ENCODE results near the gene FEZF2.
A peak's percentile ranks its signal among the peaks of the same experiment; 100 is the strongest.

The FEZF2 gene

DNA sequence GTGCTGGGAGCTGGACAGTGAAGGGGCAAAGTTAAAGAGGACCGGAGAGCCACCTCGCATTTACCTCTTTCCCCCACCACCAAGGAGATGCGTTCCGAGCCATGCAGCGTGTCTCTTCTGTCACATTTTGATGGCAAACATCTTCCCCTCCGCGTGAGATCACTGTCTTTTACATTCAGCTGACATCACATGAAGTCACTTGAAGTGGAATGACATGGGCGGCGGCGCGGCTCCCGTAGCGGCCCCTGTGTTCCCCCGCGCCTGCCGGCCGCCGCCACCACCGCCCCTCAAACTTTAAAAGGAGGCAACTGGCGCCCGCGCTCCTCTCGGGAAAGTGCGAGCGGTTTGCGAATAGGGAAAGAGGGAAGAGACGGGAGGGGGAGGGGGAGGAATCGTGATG lies at the start of gene FEZF2:
Gene FEZF2 (minus strand): TSS at position 336 of the 400 bp plus-strand sequence. CDS start 682 bp downstream, outside the sequence.
- DNase-seq (ENCODE audit: low read depth): no peak

DNA sequence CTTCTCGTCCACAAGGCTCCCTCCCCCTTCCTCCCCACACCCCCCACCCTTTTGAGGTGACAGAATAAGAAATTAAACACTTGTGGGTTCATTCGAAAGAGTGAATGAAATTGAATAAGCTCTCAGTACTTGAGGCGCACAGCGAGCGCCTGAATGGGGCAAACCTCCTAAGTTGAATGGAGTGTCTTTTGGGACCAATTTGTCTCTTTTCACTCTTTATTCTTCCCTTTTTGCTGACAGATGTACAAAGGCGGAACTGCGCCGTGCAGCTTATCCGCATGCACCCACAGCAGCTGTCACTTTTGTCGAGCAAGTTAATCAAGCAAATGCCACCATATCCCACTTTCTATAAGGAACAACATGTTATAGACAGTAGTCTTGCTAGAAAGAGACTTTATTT lies 47.9 kb upstream of the FEZF2 start:
- DNase-seq (ENCODE audit: low read depth): no peak

DNA sequence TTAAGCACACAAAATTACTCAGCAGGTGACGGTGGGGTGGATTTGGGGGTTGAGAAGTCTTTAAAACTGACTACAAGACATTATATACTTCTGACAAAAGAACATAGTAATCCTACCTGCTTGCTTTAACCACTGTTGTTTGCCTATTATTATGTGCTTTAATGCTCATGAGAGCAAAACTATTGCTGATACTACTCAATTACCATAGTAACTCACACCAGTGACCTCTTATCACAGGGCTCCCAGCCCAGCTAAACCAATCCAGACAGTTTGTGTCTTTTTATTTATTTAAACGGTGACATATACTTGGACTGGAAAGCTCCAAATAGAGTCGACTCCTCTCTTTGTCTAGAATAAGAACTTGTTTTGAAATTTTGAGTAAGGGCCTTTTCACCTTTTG lies 42.8 kb upstream of the FEZF2 start:
- DNase-seq (ENCODE audit: low read depth): no peak

DNA sequence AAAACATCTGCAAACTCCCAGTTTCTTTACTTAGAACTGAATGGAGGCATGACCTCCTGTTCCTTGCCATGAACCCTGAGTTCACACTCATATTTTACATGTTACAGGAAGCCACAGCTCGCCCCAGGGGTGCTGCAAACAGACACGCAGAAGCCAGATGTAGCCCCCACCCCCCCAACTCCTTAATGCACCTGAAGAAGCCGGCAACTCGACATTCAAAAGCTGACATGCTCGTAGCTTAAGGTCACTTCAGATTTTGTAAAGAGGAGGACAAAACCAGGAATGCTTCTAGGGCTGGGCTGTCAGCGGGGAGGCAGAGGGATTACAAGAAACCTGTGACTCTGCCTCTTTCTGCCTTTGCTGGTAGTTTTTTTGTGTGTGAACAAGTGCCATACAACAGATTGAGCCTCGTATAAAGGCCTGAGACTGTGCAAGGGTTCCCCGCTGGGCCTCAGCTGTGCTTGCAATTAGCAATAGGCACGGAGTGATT lies 42.0 kb upstream of the FEZF2 start:
- DNase-seq (ENCODE audit: low read depth): no peak

DNA sequence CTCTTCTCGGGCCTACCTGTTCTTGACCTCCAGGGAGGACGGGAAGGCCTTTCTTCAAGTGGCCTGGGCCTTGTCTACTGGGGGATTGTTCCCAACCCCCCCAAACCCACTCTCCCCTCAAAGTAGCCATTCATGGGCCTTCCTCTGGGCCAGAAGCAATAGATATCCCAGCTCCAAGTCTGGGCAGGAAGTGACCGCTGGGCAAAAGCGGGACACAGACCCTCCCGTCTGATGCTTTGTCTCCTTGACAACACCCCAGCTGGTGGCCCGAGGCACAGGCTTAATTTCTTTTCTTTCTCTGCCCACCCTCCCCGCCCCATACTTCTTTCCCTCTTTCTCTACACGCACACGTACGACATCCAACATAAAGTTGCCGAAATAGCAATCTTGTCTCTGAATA lies 41.4 kb upstream of the FEZF2 start:
- DNase-seq (ENCODE audit: low read depth): no peak

DNA sequence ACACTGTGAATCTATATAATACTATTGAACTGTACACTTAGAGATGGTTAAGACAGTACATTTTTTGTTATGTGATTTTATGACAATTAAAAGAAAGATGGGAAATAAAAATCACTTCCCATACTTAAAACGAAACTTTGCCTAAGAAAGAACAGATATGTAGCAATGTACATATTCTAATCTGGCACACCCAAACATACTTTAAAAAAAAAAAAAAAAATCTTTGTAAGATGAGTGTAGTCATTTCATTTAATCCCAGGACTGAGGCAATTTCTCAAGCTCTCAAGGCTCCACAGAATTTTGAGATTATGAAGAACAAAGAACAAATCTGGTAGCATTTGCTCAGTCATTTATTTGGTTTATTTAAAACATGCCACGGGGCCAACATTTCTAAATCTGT lies 40.3 kb upstream of the FEZF2 start:
- no peak for DNase-seq (ENCODE audit: low read depth)

DNA sequence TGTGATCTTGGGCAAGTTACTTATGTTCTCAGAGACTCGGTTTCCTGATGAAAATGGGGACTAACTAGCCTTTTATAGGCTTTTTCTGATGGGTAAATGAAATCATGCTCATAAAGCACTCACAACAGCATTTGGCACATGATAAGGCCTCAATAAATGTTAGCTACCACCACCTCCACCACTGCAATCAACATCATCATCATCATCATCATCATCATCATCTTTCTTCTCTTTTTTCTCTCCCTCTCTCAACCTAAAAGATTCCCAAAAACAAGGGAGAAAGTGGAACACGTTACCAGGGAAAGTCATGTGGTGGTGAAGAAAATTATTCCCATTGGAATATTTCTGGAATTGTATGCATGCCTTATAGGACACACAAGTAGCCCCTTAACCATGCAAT lies 33.6 kb upstream of the FEZF2 start:
- DNase-seq (ENCODE audit: low read depth): no peak

DNA sequence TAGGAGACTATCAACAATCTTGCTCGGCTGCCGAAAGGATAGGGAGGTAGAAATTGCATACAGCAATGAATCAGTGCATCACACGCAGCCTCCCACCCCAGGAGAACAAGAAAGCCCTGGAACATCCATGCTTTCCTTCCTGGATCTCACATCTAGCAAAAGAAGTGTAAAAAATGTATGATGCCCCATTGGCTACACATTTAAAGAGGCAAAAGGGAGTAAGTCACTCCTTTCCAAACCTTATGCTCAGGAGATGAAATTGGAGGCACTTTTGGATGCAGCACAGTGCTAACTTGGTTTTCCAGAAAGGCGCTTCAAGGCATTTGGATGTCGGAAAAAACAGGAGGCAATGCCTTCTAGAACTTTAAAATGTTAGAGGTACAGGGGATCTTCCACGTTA lies 32.2 kb upstream of the FEZF2 start:
- no peak for DNase-seq (ENCODE audit: low read depth)

DNA sequence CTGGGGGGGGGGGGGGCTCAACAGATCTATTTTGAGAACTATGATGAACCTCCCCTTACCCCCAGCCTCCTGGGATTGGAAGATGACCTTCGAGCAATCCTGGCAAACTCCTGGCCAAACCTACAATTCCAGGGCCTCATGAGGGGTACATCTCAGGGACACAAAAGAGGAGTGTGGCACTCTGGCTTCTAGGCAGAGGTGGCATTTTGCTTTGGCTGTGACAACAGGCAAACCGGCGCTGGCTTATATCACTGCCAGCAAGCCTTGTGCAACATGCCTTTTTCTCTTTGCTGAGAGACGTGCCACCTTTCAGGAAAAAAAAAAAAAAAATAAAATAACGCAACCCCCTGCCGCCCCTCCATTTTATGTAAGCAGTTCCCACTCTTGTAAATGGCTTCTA lies 31.8 kb upstream of the FEZF2 start:
- no peak for DNase-seq (ENCODE audit: low read depth)

DNA sequence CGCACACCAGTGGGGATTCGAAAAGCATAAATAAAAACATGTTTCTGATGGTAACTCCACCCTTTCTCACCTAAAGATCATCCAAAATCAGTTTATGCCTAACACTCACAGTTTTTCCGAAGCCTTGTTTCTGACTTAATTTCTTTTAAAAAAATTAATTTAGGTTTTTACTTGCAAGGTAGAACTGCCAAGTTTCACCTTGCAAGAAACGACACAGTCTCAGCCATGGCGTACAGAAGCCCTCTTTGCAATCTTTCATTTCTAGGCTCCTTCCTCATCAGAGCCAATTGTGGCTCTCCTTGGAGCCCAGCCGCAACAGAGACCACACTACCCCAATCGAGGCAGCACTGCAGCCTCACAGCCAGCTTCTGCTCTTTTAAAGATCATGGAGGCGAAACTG lies 31.0 kb upstream of the FEZF2 start:
- no peak for DNase-seq (ENCODE audit: low read depth)

DNA sequence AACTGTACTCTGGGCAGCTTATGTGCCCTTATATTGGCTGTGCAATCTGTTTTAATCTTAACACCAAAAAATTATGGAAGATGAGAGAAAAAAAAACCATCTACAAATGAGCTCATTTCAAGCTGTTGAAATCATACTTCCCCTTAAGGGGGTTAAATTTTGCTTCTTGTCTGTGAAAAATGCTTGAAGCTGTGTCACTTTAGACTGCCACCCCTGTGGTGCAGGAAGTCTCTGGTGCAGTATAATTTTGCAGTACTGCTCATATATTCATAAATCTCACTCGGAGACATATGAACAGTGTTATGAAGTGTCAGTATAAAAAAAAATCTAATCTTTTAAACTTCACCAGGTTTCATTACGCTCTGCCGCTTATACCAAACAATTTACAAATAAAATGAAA lies 30.4 kb upstream of the FEZF2 start:
- no peak for DNase-seq (ENCODE audit: low read depth)

DNA sequence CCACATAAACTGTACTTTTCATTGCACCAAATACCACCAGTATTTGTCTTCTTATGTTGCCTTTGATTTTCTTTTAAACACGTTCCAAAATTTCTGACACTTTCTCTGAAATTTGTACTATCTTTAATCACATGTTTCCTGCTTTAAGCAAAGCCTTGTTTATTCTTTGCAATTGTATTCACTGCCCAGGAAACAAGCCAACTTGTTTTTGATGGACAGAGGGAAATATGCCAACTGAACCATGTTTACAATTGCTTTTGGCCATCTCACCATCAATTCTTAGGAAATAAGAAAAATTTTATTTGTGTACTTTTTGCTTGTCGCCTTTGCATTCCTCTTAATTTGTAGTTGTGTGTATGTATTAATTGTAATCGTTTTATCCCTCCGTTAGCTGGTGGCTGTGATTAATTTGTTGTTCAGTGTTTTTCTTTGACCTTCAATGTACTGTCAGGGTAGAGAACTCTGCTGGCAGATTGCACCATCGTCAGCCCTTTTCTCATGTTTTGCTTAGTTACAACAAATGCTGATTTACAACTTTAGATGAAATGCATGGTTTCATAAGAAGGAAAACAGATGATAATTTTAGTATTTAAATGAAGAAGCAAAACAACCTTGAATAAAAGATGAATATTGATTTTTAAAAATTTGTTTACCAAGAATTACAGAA lies 19.4 kb upstream of the FEZF2 start:
- DNase-seq (ENCODE audit: low read depth): no peak

DNA sequence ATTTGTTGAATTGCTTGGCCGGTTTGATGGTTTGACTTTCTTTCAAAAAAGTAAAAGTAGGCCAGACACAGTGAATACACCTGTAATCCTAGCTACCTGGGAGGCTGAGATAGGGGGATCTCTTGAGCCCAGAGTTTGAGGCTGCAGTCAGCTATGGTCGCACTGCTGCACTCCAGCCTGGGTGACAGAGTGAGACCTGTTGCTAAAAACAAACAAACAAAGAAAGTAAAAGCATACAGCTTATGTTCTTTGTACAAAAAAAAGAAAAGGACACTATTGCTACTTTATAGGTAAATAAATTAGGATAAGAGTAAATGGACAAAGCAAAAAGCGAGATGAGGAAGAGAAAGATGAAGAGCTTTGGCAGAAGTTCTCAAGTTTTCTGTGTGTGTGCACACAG lies 13.9 kb upstream of the FEZF2 start:
- DNase-seq (ENCODE audit: low read depth): no peak

DNA sequence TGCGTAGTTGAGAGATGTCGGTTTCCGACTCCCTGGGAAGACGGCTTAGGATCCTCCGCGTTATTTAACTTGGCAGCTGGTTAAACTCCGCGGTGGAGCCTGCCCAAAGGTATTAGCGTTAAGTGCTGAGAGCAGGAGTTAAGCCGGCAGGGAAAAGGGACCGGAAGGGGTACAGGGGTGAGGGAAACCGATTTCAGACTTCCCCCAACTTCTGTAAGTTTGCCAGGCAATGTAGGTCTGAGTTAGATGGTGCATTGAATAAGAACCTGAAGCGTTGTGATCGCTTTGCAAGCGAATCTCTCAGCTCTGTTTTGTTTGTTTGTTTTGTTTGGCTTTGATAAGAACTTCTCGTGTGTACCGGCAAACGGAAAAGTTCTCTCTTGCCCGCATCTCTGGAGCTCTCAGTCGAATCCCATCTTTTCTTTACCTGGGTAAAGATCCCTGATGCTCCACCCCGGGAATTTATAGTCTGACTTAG lies 6.0 kb upstream of the FEZF2 start:
- no peak for DNase-seq (ENCODE audit: low read depth)

DNA sequence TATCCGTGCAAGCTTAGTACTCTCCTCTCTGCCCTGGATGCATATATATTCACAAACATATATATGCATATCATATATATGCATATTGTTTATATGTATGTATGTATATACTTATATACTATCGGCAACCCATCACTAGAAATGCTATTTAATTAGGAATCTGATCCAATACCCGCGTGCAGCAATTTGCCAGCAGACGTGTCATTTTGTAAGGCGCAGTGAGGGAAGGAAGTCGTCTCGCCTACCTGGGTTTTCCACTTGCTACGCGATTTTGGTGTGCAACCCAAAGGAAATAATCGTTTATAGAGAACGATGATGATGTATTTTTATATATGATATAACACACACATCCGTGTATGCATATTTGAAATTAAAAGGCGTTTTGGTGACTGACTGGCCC lies 5.6 kb upstream of the FEZF2 start:
- no peak for DNase-seq (ENCODE audit: low read depth)

DNA sequence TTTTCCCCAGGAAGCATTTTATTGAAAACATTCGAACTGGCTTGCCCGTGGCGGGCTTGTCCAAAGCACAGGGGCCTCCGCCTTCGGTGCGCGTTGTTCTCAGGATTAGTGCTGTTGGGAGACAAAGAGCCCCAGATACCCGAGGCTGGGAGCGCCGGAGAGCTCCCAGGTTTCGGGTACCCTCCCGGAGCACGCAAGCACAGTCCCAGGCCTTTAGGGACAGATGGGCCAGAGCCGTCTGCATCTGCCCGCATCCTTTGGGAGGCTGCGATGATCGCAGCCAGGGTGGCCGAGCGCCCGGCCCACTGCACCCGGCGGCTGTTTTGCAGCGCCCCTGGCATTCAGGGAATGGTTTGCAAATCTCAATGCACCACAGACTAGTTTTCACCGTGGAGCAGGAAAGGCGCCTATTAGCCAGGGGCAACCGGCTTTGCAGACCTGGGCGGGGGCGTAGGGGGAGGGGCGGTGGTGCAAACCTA lies 5.0 kb upstream of the FEZF2 start:
- no peak for DNase-seq (ENCODE audit: low read depth)

DNA sequence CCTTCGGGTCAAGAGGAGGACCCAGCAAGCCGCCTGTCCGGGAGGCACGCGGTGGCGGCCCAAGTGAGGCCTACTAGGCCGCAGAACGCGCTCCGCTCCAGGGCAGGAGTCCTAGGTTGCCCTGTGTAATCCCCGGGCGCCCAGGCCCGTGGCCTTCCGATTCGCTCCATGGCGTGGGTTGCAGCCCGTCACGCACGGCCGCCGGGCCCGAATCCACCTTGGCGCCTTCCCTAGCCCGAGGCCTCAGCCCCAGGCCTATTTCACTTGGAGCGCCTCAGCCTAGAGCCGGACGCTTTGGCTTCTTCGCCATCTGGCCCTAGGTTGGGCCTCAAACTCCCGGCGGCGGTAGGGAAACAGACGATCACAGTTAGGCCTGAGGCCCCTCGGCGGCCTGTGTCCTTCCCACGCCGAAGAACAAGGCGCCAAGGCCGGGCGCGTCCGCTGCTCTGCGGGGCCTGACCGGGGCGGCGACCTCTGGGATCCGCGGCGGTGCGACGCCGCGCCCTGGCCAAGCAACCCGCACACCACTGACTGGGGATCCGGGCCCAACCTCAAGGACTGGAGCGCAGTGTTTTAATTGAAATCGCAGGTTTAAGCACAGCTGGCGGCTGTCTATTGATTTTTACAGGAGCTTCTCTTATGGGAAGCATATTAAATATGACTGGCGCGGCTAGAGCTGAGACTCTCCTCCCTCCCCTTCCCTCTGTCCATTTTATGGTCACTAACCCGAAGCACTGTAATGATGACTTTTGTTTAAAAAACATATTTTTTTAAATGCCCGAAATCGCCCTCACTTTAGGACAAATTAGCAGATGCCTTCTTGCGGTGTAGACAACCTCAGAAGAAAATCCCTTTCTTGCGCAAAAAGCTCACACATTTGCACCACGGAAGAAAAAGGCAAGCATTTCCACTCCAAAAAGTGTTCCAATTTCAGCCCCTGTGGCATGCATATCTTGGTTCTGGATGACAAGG lies 3.8 kb upstream of the FEZF2 start:
- DNase-seq (ENCODE audit: low read depth): no peak

DNA sequence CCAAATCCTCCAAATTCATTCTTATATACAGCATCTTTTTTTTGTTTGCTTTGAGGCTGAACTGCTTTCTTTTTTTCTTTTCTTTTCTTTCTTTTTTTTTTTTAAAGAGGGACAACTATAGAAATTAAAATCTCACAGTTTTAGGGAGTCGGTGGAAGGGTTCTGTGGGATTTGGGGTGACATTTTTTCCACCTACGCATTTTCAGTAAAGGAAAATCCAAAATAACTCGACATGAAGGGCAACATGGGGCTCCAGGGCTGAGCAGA lies 3.0 kb upstream of the FEZF2 start:
- DNase-seq (ENCODE audit: low read depth): no peak

DNA sequence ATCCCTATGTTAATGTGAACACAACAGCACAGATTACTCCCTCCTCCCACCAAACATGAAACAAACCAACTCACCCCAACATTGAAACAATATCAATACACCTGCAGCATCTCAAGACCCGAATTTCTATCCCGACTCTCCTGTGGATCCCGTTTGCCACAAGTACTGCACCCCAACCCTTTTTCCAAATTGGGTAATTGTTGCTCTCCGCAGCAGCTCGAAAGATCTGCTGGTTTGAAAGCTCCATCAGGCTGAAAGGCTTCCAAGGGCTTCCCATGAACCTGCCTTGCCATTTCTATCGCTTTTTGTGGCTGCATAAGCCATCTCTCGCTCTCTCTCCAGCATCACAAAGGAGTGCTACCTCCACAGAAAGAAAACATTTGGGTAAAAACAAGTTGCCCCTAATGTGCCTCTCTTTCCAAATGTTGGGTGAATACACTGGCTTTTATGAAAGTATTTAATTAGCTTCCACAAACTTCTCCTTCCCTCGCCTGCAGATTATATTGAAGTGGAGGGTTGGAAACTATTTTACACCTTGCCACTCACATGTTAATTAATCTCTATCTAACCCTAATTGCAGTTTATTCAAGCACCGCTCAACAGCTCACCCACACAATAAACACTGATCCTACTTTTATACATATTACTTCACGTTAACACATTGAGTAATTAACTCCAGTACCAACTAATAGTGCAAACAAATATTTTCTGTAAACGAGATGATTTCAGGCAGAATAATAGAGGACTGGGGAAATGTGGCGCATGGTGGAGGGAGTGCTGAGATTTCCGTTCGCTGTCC lies 2.5 kb upstream of the FEZF2 start:
- DNase-seq (ENCODE audit: low read depth): no peak

DNA sequence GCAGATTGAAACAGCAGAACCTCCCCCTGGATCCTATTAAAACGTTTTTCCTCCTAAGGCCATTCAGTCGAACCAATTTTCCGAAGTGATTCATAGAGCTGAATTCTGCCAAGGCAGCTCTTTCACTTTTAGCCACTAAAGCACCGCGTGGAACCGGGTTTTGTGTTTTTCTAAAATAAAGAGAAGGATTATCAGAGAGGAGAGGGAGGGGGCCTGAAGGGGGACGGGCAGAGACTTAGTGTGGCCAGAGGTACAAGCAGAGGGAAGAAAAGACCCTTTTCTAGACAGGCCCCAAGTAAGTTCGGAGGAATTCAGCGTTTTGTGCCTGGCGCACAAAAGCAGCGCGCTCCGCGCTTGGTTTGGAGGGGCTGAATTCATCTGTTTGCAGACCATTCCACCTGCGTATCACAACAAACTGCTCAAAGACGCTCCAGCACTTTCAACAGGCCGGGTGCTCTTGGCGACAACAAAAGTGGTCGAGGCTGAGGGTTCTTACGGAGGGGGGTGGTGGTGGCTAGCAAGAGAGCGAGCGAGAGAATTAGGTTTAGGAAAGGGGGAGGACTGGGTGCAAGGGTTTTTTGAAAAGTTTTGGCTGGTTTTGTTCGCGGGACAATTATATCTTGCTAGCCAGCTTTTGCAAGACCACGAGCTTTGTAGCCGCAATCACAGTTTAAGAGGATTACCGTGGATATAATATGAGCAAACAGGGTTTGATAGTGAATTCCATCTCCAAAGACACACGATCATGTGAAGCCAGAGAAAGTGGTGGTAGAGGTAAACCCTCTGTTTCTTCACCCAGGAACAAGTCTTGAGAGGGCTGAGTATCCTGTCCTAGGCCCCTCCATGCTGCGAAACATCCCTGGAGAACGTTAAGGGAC lies 1.2 kb upstream of the FEZF2 start:
- peak; percentile 17 for DNase-seq (ENCODE audit: low read depth)

DNA sequence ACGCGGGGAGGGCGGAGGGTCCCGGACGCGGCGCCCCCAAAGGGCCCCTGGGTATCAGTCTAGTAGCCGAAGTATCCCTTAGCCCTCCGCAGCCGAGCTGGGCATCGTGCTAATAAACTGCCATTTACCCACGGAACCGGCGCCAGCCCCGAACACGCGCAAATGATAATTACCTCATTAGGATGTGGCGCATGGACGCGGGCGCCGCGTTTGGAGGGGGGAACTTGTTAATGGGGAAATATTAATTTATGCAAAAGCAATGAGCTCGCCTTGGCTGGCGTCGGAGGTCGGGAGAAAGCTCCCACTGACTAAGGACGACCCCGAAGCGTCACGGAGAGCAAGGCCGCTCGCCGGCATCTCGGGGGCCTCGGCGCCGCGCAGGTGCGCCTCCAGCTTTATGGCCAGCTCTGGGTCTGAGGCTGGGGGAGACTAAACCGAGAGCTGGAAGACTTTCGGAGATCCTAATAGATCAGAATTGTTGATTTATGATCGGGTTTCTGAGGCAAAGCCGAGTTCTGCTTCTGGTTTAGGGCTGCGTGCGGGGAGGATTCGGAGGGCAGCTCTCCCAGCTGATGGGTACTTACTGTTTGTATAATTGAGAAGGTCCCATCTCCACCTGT lies 474 bp upstream of the FEZF2 start:
- DNase-seq (ENCODE audit: low read depth): no peak
